ENCODE data around the gene SREBF2. TPM values are rescaled to one million over a fixed set of nuclear protein-coding genes. Genes with fewer than 3 reads are reported as not detected.

Gene SREBF2
- total and polyA plus RNA-seq, 2 of the 8 experiments (the other 6 are each of a cell fraction or from before 2014, with no cell fraction given), result 125 to 144 TPM

DNA sequence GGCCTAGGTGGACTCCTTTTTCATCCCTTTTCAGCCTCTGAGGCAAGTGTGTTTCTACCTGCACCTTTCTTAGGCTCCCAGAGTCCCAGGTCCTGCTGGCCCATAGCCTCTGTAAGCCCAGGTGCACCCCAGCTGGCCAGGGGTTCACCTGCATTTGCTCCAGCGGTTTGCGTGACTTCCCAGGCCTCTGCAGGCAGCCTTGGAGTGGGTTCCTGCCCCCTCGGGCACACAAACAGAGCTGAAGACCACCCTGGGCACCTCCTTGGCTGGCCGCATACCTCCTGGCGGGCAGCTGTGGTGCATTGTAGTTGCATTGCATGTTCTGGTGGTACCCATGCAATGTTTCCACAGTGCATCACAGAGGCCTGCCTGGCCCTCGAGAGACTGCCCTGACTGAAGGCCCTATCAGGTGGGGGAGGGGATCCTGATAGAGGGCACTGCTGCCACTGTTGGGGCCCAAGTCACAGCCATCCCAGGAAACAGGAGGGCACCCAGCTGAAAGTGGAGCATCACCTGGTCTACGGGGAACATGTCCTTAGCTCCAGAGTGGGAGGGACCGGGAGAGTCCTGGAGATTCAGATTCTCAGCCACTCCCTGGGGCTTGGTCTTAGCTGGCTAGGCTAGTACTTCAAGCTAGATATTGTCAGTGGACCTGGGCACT lies 67.9 kb downstream of the SREBF2 start:
- Histone ChIP-seq H2BK12ac (ENCODE audit: low read depth, low read length) (no peak overlapping the region), H3K23me2 (ENCODE audit: low read depth, low read length) (no peaks in the 10 kb centered on the region), H2BK5ac (ENCODE audit: low read depth, low read length) (no peak overlapping the region), H3K79me1 (ENCODE audit: low read depth, low read length) (no peaks in the 10 kb centered on the region; the same call in 1 of the 2 replicates), H2BK20ac (ENCODE audit: low read length) (no peak overlapping the region), H3K18ac (ENCODE audit: extremely low read depth, low read length) (no peak overlapping the region), H3K4me1 (replicated peaks in 1 of 4; ENCODE audit: control insufficient read depth in 3 of 4, insufficient read depth in 4 of 4, low read length in 3 of 4) (no peaks in the 10 kb centered on the region), H3K9me3 (ENCODE audit: insufficient read depth in 2 of 2, low read depth in 1 of 2, low read length in 1 of 2) (no peaks in the 10 kb centered on the region), H3K27ac (ENCODE audit: low read depth, low read length) (no peak overlapping the region), H3K56ac (replicated peaks; ENCODE audit: insufficient read length, low read depth, low read length) (no peak overlapping the region), H4K8ac (ENCODE audit: extremely low read depth, insufficient read depth, low read length) (no peak overlapping the region; the same call in 1 of the 2 replicates), H3K4me3 (ENCODE audit: extremely low read depth in 1 of 4, insufficient read depth in 2 of 4, low read depth in 3 of 4, low read length in 4 of 4) (no peak overlapping the region), H2AK5ac (ENCODE audit: low read depth, low read length) (no peak overlapping the region), H3K4ac (replicated peaks; ENCODE audit: insufficient read length, low read depth, low read length) (no peak overlapping the region), H2BK15ac (ENCODE audit: low read length) (no peak overlapping the region), H4K91ac (replicated peaks; ENCODE audit: insufficient read length, low read length) (no peak overlapping the region), H3K36me3 (ENCODE audit: control insufficient read depth in 2 of 4, insufficient read depth in 4 of 4, low read length in 3 of 4) (peaks cover 43 to 74% (median 63%) of the 10 kb centered on the region in 4 experiments), H3K14ac (ENCODE audit: insufficient read length) (no peak overlapping the region), H3K27me3 (replicated peaks in 1 of 4; ENCODE audit: control insufficient read depth in 3 of 4, extremely low read depth in 1 of 4, insufficient read depth in 3 of 4, low read length in 3 of 4) (no peaks in the 10 kb centered on the region), H3K4me2 (ENCODE audit: insufficient read depth in 1 of 2, low read depth in 2 of 2, low read length in 2 of 2) (no peak overlapping the region), H3K23ac (ENCODE audit: insufficient read length) (no peak overlapping the region), H4K5ac (ENCODE audit: insufficient read length, low read depth, low read length) (no peak overlapping the region), H3K9ac (replicated peaks in 1 of 4; ENCODE audit: extremely low read depth in 1 of 4, low read depth in 3 of 4, low read length in 3 of 4) (no peak overlapping the region), H4K20me1 (replicated peaks in 1 of 2; ENCODE audit: control insufficient read depth in 1 of 2, insufficient read depth in 2 of 2, low read length in 2 of 2) (peaks cover 12 to 21% of the 10 kb centered on the region in 2 experiments), H3K79me2 (ENCODE audit: control insufficient read depth in 1 of 2, insufficient read depth in 2 of 2, low read length in 2 of 2) (no peaks in the 10 kb centered on the region), H2AFZ (ENCODE audit: low read length) (no peak overlapping the region), H2BK120ac (replicated peaks; ENCODE audit: low read depth, low read length) (no peak overlapping the region)
- no peak for TF ChIP-seq NANOG (IDR thresholded peaks at IDR 0.05; ENCODE audit: insufficient read depth, low read depth, low read length, poor library complexity, severe bottlenecking)
- DNase-seq (ENCODE audit: low read depth in 1 of 2, low spot score in 2 of 2), result no peak
- ChIA-PET POLR2A (ENCODE audit: partially characterized antibody) (interaction anchor here (0.6 to 1.3 kb wide), 4 partner anchors 9 to 279 kb away, joined by 3 read pairs; no protein-coding TSS in a partner anchor), CTCF (ENCODE audit: partially characterized antibody) (interaction anchor here (0.6 to 2.7 kb wide), 4 partner anchors 17 to 217 kb away, joined by 3 to 10 read pairs (median 4); no protein-coding TSS in a partner anchor)
- no peak for FAIRE-seq
- 99% methylated on average over 8 of the region's 8 CpGs; no CpG with 5 or more reads in 1 of the 2 experiments for WGBS, 2 experiments (ENCODE audit: extremely low coverage in 1 of 2, insufficient coverage in 1 of 2, insufficient read length in 1 of 2, insufficient replicate concordance in 2 of 2, low coverage in 1 of 2, low lambda C conversion rate in 2 of 2, missing lambda C conversion rate in 1 of 2)

Measured in H1 (cell line).